HG03039 (cell line): Measurements from ENCODE around the gene FOXF1.

Experiments used
- ATAC-seq: cut with Tn5 transposase; IDR thresholded peaks from one replicate; pipeline ENCODE4 v1.9.1; 2021; ENCODE audit warnings: mild to moderate bottlenecking, moderate library complexity; ENCODE audit not compliant: unreplicated experiment

The FOXF1 gene

DNA sequence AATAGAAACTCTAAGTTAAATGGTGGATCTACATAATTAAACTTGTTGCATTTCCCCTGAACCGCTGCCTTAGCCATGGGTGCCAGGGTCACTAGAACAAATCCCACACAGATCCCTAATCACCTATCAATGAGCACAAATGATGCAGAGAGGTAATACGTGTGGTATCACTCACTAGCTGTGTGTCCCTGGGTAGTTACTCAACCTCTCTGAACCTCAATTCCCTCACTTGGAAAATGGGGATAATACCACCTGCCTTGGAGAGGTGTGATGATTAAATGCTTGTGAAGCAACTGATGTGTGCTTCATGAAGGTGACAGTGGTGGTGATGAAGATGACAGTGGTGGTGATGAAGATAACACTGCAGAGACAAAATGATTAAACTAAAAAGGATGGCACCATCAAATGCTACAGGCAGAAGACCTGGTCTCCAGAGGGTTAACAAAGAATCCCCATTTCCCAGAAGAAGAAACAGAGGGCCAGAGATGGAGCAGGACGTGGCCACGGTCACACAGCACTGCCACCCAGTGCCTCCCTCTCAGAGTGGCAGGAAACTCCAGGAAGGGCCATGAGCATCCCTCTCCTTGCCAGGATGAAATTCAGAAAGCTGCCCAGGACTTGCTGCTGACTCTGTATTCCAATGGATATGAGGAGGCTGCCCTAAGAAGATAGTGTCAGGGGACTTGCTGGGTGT, 17.9 kb upstream of the FOXF1 start:
- no peak for ATAC-seq

DNA sequence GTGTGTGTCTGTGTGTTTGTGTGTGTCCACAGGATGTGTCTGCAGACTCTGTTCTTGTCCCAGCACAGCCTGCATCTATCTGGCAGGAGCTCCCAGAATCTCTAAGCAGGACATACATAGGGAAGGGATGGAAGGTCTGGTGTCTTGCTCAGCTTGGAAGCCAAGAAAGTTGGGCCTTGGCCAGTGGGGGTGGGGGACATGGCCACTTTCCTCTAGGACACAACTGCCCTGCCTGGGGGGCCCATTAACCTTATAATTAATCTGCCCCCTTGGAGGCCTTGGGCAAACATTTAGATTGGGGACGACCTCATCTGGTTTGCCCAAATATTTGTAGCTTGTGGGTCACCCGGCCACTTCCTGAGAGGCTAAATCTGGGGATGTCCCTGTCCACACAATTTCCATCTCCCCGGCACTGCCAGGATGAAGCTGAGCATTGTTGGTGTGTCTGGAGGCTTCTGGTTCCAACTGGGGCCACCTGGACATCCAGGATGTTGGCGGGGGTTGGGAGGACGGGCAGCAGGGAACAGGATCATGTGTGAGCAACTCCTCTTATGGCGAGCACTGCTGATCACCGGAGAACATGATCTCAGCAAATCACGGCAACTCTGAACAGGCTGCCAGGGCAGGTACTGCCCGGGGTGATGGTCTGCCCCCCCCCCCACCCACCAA, 17.2 kb upstream of the FOXF1 start:
- no peak for ATAC-seq

DNA sequence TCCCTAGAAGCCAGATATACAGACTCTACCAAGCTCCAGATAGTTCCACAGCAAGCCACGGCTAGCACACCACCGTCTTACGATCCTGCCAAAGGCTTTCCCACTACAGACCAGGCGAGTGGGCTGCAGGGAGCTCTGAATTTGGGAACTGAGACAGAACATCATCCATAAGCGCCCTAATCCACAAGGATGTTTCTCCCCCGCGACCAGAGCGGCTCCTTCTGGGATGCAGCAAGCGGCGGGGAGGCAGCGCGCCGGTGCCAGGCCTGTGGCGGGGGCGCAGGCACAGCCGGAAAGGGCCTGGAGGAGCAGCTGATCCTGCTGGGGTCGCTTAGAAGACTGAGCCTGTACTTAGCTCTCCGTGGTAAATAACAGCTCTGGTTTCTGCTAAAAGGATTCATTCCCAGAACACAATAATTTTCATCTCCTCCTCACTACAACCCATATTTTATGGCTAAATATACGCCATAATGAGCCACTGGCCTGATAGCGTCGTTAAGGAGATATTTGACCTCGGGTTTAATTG, 16.2 kb upstream of the FOXF1 start:
- ATAC-seq = no peak

DNA sequence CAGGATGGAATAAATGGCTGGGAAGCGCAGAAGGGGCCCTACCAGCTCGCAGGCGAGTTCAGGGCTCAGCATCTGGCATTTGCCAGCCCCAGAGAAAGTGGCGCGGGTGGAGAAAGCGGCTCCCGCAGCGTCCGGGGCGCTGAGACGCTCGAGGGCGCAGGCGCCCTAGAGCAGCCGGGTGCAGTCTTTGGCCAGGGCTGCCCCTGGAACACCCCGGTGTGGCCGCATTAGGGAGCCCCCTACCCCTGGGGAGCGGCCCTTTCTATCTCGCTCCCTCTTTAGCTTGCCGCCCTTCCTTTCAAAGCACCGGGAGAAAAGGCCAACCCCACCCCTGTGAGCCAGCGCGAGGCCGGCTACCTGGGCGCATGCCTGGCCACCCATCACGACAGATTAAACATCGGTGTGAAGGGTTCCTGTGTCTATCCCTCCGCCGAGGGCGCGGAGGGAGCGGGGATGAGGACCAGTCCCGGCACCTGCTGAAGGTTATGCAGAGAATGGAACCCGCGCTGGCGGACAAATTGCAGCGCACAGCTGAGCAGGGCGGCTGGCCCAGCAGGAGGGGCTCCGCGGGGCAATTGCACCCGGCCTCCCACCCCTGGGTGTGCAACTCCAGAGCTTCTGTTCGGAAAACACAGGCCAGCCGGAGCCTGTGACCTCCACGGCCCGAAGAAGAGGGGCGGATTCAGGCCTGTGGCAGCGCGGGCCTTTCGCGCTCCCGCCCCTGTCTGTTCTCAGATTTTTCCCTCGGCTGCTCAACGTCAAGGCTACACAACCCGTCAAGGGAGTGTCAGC, 15.6 kb upstream of the FOXF1 start:
- no peak for ATAC-seq

DNA sequence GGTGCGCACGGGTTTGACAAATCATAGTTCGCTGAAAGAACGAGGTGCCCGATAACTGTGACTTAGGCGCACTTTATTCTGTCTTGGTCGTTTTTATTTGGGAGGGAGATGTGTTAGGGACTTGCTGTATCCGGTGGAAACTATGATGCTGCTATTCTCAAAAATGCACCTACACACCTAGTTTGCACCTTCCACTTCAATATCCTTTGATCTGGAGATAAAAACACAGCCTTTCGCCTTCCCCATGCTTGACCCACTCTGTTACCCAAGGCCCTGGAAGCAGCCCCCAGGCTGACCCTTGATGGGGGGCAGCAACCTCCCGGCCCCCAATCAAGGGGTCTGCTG, 15.0 kb upstream of the FOXF1 start:
- no peak for ATAC-seq

DNA sequence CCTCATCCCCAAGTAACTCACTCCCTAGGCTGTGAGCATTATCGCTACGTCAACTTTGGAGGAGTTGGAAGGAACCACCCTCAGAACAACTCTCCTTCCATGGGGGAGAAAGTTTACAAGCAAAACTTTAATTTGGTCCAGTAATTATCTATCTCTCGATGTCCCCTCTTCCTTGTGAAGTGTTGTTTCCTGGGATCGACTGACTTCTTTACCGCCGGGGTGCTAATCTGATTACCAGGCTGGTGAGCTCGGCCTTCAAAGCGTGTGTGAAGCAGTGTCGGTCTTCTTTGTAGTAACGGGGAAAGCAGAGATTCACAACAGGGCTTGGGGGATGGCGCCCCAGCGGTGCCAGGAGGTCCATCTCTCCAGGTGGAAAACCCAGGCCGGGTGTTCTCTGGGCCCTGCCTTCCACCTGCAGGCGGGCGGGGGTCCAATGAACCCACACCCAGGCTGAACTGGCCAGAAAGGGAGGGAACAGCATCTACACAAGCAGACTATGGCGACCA, 14.5 kb upstream of the FOXF1 start:
- no peak for ATAC-seq

DNA sequence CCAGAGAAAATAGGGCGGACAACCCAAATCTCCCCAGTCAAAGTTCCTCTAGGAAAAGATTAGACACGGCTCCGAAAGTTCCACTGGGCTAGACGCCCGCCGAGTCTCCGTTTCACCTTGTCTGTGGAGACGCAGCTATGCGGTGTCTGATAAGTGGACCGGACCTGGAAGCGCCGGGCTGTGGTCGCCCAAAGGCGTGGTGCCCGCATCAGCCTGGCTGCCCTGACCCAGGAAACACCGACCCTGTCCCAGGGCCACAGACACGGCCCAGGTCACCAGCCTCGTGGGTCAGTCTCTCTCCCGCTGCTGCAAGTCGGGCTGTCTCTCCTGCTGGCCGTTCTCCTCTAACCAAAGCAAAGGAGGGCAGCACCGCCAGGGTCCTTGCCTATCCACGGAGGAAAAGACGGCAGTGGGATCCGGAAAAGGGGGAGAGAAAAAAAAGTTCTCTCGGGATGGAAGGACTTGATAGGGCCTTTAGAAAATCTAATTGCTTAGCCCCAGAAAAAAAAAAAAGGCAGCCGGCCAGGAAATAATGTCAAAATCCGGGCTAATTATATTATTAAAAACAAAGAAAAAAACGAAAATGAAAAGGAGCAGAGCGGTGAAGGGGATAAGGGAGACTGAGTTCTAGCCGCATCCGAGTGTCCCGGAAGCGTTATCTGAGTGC, 13.9 kb upstream of the FOXF1 start:
- no peak for ATAC-seq

DNA sequence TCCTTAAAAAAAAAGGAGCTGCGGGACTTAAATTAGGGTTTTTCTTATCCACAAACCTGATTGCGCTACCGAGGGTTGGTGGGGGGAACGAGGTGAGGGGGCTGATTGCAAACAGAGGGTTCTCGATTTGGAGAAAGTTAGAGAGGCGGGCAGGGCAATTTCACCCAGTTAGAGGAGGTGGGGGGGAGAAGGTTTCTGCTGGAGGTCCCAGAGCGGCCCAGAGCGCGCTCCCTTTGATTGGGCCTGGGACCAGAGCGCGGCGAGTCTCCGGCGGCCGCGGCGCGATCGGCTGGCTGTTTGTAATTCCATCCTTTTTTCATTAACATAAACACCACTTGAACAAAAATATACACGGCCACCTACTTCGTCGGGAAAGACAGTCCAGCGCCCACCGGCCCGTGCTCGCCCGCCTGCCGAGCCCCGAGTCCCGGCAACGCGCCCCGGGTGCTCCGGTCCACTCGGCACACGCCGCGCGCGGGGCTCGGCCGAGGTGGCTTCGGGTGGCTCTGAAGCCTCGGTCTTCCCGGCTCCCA, 13.3 kb upstream of the FOXF1 start:
- no peak for ATAC-seq

DNA sequence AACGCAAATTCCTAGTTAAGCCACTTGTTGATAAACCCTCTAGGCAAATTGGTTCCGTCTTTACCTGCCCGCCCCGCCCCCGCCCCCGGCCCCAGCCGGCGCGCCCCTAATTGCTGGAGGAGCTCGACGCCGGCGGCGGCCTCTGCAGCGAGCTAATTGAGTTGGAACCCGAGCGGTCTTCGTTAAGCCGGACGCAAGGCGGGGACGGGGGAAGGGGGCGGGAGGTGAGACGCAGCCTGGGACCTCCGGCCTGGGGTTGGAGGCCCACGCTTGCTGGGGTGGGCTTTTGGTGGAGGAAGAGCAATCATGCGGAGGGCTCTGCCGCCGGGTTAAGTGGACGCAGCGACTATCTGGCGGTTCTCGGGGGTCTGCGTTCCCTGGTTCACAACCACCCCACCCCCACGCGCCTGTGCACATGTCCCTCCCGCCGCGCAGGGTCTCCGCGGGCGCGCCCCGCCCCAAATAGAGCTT, 12.7 kb upstream of the FOXF1 start:
- no peak for ATAC-seq

DNA sequence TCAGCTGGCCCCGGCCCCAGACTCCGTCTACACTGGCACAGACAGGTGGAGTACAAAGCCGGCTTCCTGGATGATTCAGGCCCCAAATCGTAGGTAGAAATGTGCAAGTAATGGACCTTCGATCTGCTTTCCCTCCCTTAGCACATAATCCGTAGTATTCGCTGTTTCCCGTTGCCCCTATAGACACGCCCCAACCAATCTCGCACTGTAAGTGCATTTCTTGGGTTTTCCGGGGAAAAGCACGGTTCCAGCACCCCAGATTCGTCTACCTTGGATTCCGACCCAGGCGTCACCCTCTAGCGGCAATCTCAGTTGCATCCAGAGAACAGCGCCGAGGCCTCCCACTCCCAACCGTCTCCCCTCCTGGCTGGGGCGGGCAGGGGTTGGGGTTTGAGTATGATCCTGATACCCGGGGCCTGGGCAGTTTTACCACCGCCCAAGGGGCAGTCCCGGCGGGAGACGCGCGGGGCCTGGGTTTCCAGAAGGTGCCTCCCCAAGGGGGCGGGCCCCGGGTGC, 12.1 kb upstream of the FOXF1 start:
- no peak for ATAC-seq

DNA sequence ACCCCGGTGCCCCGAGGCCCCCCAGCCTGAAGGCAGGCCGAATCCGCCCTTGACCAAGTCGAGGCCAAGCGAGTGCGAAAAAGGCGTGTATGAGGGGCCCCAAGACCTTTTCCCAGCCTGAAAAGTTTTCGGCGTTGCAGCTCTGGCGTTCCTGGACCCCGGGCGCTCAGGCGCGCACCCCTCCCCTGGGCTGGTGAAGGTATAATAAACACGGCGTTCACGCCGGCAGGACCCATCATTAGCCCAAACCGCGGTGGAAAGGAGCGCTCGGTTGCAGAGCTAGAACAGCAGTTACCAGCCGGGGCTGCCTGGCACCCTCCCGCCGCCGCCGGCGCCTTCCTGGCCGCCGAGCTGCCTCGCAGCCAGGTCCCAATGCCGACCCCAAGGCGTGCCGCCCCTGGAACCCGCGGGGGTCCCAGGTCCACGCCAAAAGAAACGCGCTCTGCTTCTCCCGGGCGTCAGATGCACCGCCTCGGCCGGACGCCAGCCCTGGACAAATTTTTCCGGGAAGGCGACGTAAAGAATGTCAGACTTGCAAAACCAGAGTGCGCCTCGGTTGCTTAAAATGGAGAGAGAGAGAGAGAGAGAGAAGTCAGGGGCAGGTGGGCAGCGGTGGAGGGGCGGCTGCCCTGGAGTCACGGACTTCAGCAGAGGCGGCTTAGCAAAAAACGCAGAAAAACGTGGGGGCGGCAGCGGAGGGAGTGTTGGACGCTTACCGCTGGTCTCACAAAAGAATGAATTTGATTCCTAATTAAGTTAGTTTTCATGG, 11.5 kb upstream of the FOXF1 start:
- no peak for ATAC-seq

DNA sequence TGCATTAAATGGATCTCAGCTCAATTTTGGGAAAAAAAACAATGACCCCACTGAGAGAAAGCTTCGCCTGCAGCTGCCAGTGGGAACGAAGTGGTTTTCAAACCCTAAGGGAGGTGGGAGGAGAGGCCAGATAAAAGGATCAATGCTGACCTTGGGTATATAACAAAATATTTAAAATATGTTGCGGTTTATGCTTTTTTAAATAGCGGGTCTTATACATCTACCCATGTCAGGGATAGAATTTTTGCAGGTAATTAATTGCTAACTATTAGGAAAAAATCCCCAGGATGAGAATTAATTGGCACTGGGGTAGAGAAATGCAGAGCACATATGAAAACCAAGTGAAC, 10.9 kb upstream of the FOXF1 start:
- no peak for ATAC-seq

DNA sequence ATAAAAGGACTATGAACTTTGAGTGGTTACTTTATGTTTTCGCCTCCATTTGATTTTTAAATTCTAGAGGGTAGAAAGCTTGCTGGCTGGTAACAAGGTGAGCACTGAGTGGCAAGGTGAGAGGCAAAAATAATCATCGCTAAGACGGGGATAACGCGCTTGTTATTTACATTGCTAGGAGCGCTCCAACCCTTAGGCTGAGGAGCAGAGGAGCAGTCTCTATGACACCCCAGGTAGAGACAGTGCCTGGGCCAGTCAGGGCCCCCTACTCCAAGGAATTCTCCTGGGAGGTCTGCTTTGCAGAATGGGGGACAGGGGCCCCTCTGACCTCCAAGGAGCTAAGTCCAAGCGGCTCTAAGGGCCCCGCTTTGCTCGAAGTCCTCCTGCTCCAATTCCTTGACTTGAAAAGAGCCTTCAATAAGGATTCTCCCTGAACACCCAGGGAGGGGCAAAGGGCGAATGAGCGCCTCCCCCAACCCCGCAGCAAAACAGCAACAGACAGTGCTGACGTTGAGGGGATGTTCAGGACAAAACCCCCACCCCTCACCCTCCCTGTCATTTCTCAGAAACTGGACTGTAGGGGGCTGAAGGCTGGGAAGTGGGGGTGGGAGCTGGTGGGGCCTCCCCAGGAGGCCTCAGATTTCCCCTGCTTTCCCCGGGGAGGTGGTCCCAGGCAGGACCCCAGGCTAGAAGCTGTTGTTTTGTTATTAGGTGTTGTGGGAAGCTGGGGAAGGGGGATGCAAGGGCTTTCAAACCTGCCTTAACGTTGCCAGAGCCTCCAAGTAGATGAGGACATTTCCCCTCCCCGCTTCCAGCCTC, 10.2 kb upstream of the FOXF1 start:
- no peak for ATAC-seq

DNA sequence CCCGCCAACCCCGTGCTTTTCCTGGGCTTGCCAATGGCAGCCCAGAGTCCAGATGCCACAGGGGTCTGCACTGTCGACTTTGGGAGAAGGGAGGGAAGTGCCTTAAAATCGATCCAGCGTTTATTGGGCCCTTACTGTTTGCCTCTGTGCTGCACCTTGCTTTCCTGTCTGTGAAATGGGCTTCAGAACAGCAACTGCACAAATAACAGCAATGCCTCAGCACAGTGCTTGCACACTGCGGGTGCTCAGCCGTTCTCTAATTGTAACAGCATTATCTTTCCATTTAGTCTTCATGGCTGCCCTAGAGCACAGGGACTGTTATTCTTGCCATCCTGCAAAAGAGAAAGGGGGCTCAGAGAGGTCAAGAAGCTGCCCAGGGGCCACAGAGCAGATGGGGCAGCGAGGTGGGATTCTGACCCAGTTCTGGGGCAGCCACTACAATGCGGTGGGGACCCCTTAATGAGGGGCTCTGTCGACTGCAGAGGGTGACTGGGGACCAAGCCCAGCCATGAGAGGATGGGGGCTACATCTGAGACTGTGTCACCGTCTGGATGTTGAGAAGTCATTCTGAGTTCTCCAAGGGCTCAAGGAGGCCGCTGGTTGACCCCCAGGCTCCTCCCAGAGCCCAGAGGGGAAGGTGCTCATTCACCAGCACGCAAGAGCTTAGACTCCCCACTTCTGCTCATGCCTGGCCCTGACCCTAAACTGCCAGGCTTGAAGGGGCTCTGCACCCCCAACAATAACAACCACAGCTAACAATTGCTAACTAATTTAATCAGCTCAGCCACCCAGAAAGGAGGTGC, 9.4 kb upstream of the FOXF1 start:
- ATAC-seq = no peak

DNA sequence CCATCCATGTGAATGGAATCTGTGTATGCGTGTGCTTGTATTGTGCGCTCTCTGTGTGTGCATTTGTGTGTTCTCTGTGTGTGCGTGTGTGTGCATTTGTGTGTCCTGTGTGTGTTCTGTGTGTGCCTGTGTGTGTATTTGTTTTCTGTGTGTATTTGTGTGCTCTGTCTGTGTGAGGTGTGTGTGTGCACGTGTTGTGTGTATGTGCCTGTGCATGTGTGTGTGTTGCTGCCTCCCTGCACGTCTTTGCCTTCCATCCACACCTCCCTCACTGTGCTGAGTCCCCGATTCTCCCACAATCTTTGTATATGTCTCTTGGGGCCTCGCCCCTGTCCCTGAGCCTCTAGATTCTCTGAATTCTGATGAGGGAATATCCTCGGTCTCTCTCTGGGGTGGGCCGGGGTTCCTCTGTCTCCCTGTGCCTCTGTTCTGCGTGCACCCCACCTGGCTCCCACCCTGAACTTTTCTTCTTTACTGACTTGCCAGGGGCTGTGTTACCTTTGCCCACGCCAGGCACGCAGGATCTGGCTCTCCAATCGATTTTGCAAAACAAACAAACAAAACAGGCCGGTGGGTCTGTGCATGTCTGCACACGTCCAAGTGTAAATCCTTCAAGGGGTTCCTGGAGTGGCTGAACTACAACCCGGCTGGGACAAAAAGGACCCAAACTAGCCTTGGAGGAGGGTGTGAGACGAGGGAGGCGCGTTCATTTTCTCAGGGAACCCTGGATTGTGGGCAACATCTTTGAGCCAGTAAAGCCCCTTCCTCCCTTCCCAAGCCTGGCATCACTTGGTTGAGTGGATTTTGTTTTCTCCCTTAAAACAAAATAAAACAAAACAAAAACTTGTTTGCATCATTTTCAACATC, 8.1 kb upstream of the FOXF1 start:
- no peak for ATAC-seq

DNA sequence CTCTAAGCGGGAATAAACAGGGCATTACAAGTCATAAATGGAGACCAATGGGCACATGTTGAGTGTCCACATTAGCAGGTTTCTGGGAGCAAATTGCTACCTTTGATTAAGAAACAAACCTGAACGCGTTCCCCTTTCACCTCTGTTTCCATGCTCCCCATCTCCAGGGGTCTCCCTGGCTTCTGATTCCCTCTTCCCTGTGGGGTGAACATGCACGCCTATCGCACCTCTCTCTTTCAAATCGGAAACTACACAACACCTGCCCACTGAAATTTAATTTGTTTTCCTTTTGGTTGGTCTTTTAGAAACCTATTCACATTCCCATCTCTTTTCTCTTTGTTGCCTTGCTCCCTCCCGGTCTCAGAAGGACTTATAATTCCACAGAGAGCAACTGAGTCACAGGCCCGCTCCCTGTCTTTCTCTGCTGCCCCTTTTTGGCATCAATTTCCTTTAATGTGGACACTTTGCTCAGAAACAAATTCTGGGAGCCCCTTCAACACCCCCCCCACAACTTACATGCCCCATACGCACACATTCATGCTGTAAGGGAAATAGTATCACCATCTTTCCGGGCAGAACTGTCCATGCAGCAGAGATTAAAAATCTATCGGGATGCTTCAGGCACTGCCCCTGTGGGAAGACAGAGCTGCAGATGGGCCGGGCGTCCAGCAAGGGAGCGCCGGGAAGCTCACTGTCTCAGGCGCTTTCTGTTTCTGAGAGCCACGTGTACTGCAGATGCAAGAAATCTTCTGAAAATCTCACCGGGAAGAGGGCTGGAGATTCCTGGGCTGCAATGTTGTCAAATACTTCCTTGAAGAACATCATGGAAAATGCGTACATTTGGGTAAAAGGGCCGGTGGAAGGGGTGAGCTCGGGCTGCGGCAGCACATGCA, 7.2 kb upstream of the FOXF1 start:
- ATAC-seq = no peak
